Progenitor cell of endocrine pancreas (in vitro differentiated cells): Measurements from ENCODE around the gene STRA8. TPM values are rescaled to one million over a fixed set of nuclear protein-coding genes. Genes with fewer than 3 reads are reported as not detected.

ENCODE experiments used
- DNase-seq: peaks from one replicate; pipeline ENCODE4 v3.0.0; 2021; ENCODE audit warnings: low spot score; ENCODE audit not compliant: unreplicated experiment
- H3K27ac Mint-ChIP-seq: 2 replicates; pipeline ENCODE4 v1.8.0; 2021; ENCODE audit warnings: mild to moderate bottlenecking, moderate library complexity, mixed read lengths
- H3K27me3 Mint-ChIP-seq: 2 replicates; pipeline ENCODE4 v1.8.0; 2021; ENCODE audit warnings: mixed read lengths
- H3K36me3 Mint-ChIP-seq: 2 replicates; pipeline ENCODE4 v1.8.0; 2022; ENCODE audit warnings: mixed read lengths; ENCODE audit not compliant: insufficient read depth
- H3K4me1 Mint-ChIP-seq: 2 replicates; pipeline ENCODE4 v1.8.0; 2021; ENCODE audit warnings: low read depth, mixed read lengths
- H3K4me3 Mint-ChIP-seq: 2 replicates; pipeline ENCODE4 v1.8.0; 2021; ENCODE audit warnings: low read depth, mild to moderate bottlenecking, moderate library complexity, mixed read lengths
- H3K9me3 Mint-ChIP-seq: 2 replicates; pipeline ENCODE4 v1.8.0; 2021; ENCODE audit warnings: low read depth, mixed read lengths
- total RNA-seq: library from RNA; stranded (reverse); gene quantifications from 2 replicates; pipeline ENCODE4 v1.2.1, GENCODE V29; 2021
- TF ChIP-seq, protein P1 (sequence below): fragments of 200-600 bp; sonication (generic); IDR thresholded peaks from one replicate; pipeline ENCODE4 v1.5.0; 2021; ENCODE audit warnings: antibody characterized with exemption, mild to moderate bottlenecking; ENCODE audit not compliant: unreplicated experiment

STRA8 gene
- total RNA-seq, 1 donor from 2014 or later = not detected

GRCh38 chr7:135260930-135261721 lies 27.5 kb downstream of the STRA8 start:
- Mint-ChIP-seq H3K27me3 (peaks cover 3% of the 10 kb centered on the region), H3K4me3 (no peak overlapping the region), H3K4me1 (peaks cover 13% of the 10 kb centered on the region), H3K9me3 (no peaks in the 10 kb centered on the region), H3K27ac (no peak overlapping the region), H3K36me3 (no peaks in the 10 kb centered on the region)
- no peak for DNase-seq
- TF ChIP-seq, protein P1, sequence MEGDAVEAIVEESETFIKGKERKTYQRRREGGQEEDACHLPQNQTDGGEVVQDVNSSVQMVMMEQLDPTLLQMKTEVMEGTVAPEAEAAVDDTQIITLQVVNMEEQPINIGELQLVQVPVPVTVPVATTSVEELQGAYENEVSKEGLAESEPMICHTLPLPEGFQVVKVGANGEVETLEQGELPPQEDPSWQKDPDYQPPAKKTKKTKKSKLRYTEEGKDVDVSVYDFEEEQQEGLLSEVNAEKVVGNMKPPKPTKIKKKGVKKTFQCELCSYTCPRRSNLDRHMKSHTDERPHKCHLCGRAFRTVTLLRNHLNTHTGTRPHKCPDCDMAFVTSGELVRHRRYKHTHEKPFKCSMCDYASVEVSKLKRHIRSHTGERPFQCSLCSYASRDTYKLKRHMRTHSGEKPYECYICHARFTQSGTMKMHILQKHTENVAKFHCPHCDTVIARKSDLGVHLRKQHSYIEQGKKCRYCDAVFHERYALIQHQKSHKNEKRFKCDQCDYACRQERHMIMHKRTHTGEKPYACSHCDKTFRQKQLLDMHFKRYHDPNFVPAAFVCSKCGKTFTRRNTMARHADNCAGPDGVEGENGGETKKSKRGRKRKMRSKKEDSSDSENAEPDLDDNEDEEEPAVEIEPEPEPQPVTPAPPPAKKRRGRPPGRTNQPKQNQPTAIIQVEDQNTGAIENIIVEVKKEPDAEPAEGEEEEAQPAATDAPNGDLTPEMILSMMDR = no peak

DNA sequence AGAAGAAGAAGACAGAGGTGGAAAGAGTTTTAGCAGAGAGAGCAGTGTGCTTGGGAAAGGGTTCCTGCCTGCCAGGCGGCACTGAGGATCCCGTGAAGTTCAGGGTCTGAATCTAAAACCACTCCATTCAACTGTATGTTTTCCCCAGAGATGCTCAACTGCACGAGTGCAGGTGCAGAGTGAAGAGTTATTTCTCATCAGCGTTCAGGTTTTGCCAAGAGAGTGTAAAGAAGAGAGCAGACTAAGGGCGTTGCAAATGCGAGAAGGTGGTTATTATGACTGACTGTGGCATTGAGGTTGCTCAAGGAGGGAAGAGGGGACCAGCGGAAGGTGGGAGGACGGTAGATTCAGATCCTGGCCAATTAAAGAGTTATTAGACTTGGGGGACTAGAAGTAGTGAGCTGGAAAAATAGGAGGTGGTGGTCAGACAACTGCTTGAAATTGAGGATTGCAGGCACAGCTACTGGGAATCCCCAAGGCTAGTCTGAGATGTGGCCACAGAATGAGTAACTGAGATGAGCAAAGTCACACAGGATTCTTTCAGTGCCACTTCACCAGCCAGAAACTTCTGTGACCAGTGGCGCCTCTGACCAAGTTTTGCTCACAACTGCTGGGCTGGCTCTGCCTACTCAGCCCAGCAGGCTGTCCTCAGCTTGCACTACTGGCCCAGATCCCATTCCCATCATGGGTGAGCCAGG lies 29.1 kb downstream of the STRA8 start:
- Mint-ChIP-seq H3K4me1 (peaks cover 10% of the 10 kb centered on the region), H3K36me3 (no peaks in the 10 kb centered on the region), H3K27me3 (peaks cover 6% of the 10 kb centered on the region), H3K4me3 (no peak overlapping the region), H3K27ac (no peak overlapping the region), H3K9me3 (peaks cover 4% of the 10 kb centered on the region)
- TF ChIP-seq, protein P1 = no peak
- no peak for DNase-seq

- TF ChIP-seq, protein P1 = no peak
- DNase-seq = no peak
- no peak overlapping the region for H3K27ac Mint-ChIP-seq
- peaks cover 10% of the 10 kb centered on the region for H3K4me1 Mint-ChIP-seq
- H3K4me3 Mint-ChIP-seq = no peak overlapping the region
- peaks cover 13% of the 10 kb centered on the region for H3K27me3 Mint-ChIP-seq
- no peaks in the 10 kb centered on the region for H3K36me3 Mint-ChIP-seq
- peaks cover 4% of the 10 kb centered on the region for H3K9me3 Mint-ChIP-seq
These were observed 29.8 kb downstream of the STRA8 start for GRCh38 chr7:135263321-135263970.

DNA sequence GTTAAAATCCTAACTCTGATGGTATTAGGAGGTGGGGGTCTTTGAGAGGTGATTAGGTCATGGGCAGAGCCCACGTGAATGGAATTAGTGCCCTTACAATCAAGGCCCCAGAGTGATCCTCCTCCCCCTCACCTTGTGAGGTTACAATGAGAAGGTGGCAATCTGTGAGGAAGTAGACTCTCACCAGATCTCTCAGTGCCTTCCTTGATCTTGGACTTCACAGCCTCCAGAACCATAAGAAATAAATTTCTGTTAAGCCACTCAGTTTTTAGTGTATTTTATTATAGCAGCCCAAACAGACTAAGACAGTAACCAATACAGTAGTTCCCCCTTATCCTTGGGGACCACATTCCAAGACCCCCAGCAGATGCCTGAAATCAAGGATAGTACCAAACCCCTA lies 32.0 kb downstream of the STRA8 start:
- TF ChIP-seq, protein P1 = no peak
- H3K27me3 Mint-ChIP-seq = peaks cover 21% of the 10 kb centered on the region
- H3K4me1 Mint-ChIP-seq = peaks cover 10% of the 10 kb centered on the region
- H3K4me3 Mint-ChIP-seq = no peak overlapping the region
- H3K27ac Mint-ChIP-seq = no peak overlapping the region
- no peak for DNase-seq
- H3K9me3 Mint-ChIP-seq = peaks cover 4% of the 10 kb centered on the region
- H3K36me3 Mint-ChIP-seq = no peaks in the 10 kb centered on the region

DNA sequence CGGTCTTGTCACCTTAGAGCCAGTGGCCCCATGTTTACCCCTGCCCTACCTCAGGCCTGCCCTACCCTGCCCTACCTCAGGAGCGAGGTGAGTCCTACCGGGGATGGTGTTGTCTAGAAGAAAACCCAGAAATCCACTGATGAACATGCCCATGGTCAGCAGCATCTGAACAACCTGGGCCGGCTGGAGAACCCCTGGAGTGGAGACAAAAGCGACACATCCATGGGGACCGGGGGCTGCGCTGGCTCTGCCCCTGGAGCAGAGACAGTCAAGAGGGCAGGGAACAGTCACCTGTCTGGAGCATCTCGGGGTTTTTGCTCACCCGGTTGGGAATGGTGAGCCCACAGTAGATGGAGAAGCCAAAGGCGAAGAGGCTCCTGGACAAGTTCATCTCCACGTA lies 36.3 kb downstream of the STRA8 start:
- Mint-ChIP-seq H3K4me3 (no peak overlapping the region), H3K4me1 (peaks cover 3% of the 10 kb centered on the region), H3K27ac (no peak overlapping the region), H3K9me3 (peaks cover 4% of the 10 kb centered on the region), H3K27me3 (peaks cover 25% of the 10 kb centered on the region), H3K36me3 (no peaks in the 10 kb centered on the region)
- DNase-seq = no peak
- TF ChIP-seq, protein P1 = no peak
